ENCODE data around the gene COL4A4. TPM values are rescaled to one million over a fixed set of nuclear protein-coding genes. Genes with fewer than 3 reads are reported as not detected.
A peak's percentile ranks its signal among the peaks of the same experiment; 100 is the strongest.

Gene COL4A4
- total and polyA plus RNA-seq, 2 donors, result 0.90 to 2.3 TPM

DNA sequence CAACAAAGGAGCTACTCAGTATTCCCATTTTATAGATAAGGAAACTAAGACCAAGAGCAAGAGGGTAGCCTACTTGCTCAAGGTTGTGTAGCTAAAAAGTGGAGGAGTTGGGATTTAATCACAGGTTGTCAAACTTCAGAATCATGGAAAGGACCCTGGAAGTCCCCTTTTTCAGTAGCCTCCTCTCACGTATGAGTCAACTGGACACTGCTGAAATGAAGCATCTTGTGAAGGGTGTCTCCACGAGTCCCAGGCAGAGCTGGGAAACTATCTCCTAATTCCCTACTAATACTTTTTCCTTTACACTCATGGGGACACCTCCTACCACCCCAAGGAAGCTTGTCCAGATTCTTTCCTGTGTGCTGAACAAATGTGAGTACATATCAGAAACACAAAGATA lies 172.3 kb downstream of the COL4A4 start:
- WGBS, result 89% methylated on average over 2 of the region's 2 CpGs
- Histone ChIP-seq H3K27ac (ENCODE audit: low read depth) (no peak overlapping the region), H3K4me3 (ENCODE audit: low read depth, low read length) (no peak overlapping the region), H3K36me3 (ENCODE audit: insufficient read depth) (peaks cover 2% of the 10 kb centered on the region), H3K4me1 (ENCODE audit: insufficient read depth) (no peaks in the 10 kb centered on the region)
- no peak for DNase-seq (ENCODE audit: extremely low spot score)

DNA sequence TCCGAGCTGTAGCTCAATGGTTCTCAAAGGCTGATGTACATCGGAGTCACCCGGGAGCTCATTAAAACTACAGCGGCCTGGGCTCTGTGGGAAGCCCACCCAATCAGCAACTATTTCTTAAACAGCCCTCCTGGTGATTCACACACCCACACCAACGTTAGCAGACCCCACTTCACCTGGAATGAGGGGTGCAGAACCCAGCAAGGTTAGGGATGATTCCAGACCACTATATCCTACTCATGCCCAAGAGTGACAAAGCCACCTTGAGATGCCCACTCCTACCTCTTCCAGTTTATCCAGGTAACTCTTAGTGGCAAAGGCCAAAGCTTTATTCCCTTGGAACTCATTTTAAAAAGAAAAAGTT lies 178.4 kb downstream of the COL4A4 start:
- WGBS, result 31% methylated on average over 5 of the region's 5 CpGs
- Histone ChIP-seq H3K27ac (ENCODE audit: low read depth) (no peak overlapping the region), H3K36me3 (ENCODE audit: insufficient read depth) (no peaks in the 10 kb centered on the region), H3K4me1 (ENCODE audit: insufficient read depth) (no peaks in the 10 kb centered on the region), H3K4me3 (ENCODE audit: low read depth, low read length) (no peak overlapping the region)
- no peak for DNase-seq (ENCODE audit: extremely low spot score)

DNA sequence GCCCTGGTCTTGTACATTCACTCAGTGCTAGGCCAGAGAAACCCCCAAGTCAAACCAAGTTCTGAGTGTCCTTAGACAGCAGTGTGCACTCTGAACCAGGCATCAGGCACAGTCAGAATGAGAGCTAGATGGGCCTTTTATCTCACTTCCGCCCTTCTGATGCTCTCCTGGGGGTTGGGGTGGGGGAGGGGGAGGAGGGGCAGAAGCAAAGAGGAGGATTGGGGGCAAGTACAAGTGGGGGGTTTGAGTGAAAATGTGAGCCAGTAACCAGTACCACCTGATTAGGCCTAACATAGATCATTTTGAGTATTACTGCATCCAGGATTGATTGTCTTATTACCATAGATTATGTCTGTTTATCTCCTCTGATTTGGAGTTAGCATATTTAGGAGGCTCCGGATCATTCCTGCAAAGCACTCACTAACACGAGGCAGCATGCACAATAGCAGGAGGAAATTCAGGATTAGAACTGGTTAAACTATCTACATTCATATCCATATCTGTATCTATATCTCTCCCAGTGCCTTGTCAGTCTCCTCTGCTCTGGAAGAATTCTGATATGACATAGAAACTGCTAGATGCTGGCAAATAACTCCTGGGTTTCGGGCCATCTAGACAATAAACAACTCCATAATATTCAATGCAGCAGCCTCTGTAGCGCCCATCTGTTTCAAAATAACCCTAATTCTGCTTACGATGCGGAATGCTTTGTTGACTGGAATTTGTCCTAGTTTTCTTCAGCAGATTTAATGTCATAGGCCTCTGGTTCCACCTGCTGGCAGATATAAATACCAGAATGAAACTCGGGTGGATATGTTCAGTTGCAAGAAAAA lies 179.0 kb downstream of the COL4A4 start:
- WGBS, result 14% methylated on average over 8 of the region's 8 CpGs
- Histone ChIP-seq H3K4me1 (ENCODE audit: insufficient read depth) (no peaks in the 10 kb centered on the region), H3K4me3 (ENCODE audit: low read depth, low read length) (no peak overlapping the region), H3K27ac (ENCODE audit: low read depth) (peak overlapping the region; percentile 6), H3K36me3 (ENCODE audit: insufficient read depth) (no peaks in the 10 kb centered on the region)
- peak; percentile 70 for DNase-seq (ENCODE audit: extremely low spot score)

DNA sequence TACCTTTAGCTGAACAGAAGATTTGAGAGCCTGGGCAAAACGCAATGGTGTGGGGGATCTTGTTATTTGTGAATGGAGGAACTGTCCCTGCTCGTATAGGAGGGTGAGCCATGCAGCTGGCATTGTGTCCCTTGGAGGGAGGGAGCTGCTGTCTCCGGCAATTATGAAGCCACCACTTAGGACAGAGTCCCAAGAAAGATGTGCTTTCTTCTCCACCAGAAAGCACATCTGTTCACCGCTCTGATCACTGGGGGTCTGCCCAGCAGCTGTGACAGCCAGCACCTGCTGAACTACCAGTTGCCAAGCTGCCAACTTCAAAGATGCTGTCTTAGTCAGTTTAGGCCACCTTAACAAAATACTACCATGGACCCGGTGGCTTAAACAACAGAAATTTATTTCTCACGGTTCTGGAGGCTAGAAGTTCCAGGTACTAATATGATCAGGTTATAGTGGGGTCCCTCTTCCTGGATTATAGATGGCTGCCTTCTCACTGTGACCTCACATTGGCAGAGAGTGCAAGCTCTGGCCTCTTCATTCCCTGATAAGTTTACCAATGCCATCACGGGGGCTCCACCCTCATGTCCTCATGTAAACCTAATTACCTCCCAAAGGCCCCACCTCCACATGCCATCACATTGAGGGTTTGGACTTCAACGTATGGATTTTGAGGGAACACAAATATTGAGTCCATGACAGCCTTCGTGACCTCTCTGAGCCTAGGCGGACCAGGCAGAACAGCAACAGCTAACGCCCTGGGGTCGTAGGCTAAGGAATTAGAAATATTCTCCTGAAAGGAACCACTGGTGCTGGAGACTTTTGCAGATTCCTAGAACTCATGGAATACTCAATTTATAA lies 179.9 kb downstream of the COL4A4 start:
- WGBS, result 84% methylated on average over 12 of the region's 12 CpGs
- Histone ChIP-seq H3K4me3 (ENCODE audit: low read depth, low read length) (no peak overlapping the region), H3K27ac (ENCODE audit: low read depth) (peak overlapping the region; percentile 6), H3K36me3 (ENCODE audit: insufficient read depth) (no peaks in the 10 kb centered on the region), H3K4me1 (ENCODE audit: insufficient read depth) (no peaks in the 10 kb centered on the region)
- no peak for DNase-seq (ENCODE audit: extremely low spot score)

DNA sequence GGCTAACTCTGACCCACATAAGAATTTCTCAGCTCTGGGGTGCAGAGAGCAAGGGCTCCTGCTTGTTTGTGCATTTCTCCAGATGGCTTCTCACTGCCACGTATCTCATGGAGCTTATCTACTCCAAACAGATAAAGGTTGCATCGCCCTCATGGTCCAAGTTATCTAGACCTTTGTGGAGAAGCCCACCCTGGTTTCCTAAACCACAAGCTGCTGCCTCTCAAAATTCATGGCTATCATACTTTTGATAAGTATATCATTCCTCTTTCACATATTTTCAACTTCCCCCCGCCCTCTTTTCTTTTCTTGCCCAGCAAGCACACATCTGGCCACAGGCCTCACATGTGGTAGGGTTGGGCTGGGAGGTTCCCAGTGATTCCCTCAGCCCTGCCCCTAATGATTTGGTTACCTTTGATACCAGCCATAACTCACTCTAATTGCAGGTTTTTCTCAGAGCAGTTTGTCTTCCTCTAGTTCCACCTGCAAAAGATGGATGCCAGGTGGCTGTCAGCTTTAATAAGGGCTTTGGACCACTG lies 182.1 kb downstream of the COL4A4 start:
- no peak overlapping the region for H3K4me3 ChIP-seq (ENCODE audit: low read depth, low read length)
- H3K4me1 ChIP-seq (ENCODE audit: insufficient read depth), result no peaks in the 10 kb centered on the region
- no peak overlapping the region for H3K27ac ChIP-seq (ENCODE audit: low read depth)
- no peaks in the 10 kb centered on the region for H3K36me3 ChIP-seq (ENCODE audit: insufficient read depth)
- DNase-seq (ENCODE audit: extremely low spot score), result no peak
- 63% methylated on average over 3 of the region's 3 CpGs for WGBS

DNA sequence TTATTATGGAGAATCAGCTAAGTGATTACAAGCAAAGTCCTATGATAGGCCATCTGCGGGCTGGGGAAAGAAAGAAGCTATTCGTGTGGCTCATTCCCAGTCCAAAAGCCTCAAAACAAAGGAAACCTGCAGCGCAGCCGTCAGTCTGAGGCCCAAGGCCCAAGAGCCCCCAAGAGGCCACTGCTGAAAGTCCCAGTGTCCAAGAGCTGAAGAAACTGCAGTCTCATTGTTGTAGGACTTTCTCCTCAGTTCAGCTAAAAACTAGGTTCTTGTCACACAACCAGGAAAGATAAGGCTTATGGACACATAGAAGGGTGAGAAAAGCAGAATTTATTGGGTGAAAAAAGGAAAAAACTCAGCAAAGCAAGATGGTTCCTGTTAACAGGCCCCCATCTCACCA lies 185.0 kb downstream of the COL4A4 start:
- no peak overlapping the region for H3K27ac ChIP-seq (ENCODE audit: low read depth)
- H3K36me3 ChIP-seq (ENCODE audit: insufficient read depth), result no peaks in the 10 kb centered on the region
- no peak for DNase-seq (ENCODE audit: extremely low spot score)
- 98% methylated on average over 4 of the region's 4 CpGs for WGBS
- no peaks in the 10 kb centered on the region for H3K4me1 ChIP-seq (ENCODE audit: insufficient read depth)
- H3K4me3 ChIP-seq (ENCODE audit: low read depth, low read length), result no peak overlapping the region

DNA sequence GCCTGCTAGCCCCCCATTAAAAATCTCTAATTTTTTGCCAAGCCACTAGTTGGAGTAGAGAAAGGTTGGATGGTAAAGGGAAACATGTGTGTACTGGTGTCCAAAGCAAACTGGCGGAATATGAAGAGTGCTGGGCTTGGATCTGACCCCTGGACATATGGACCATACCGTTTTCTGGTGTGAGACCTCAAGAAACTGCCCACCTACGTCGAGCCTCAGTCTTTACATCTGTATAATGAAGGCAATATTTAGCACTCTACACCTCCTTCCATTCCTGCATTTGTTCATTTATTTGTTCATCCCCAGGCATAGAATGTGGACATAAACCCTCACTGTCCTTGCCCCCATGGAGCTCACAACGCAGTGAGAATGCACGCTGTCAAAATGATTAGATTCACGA lies 185.7 kb downstream of the COL4A4 start:
- Histone ChIP-seq H3K4me1 (ENCODE audit: insufficient read depth) (no peaks in the 10 kb centered on the region), H3K36me3 (ENCODE audit: insufficient read depth) (no peaks in the 10 kb centered on the region), H3K27ac (ENCODE audit: low read depth) (no peak overlapping the region), H3K4me3 (ENCODE audit: low read depth, low read length) (no peak overlapping the region)
- 96% methylated on average over 7 of the region's 7 CpGs for WGBS
- no peak for DNase-seq (ENCODE audit: extremely low spot score)

DNA sequence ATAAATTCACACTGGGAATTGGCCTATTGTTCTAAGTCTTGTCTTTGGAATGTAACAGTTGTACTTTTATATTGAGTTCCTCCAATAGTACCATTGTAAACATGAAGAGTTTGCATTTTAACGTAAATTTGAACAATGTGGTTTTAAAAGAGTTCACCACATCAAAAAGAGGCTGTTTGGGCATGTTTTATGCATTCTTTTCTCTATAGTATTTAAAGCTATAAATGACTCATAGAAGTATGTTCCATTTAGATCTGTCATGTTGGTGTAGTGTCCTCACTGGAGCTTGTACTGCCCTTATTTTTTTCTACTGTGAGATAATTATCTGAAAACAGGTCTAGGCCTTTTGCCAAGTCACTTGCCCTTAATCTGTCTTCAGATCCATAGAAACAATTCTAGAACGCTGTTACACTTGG lies 186.2 kb downstream of the COL4A4 start:
- no peak overlapping the region for H3K4me3 ChIP-seq (ENCODE audit: low read depth, low read length)
- no peaks in the 10 kb centered on the region for H3K36me3 ChIP-seq (ENCODE audit: insufficient read depth)
- 56% methylated on average over 2 of the region's 2 CpGs for WGBS
- DNase-seq (ENCODE audit: extremely low spot score), result peak; percentile 41
- H3K27ac ChIP-seq (ENCODE audit: low read depth), result no peak overlapping the region
- H3K4me1 ChIP-seq (ENCODE audit: insufficient read depth), result no peaks in the 10 kb centered on the region

DNA sequence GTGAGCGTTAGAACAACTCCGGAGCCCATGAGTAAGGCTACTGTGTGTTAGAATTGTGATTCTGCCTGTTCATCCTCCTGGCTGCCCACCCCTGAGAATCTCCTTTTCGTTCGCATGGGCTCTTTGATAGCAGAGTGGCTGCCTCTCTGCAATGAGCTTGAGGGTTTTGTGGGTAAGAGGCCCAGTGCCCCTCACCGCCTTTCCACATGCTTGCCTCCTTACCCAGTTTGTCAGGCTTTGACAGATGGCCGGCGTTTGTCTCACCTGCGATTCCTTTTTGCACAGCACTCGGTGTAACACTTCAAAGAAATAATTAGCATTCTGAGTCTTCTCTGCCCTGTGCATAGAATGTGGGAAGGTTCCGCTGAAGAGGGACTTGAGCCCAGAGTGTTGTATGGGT lies 190.2 kb downstream of the COL4A4 start:
- H3K27ac ChIP-seq (ENCODE audit: low read depth), result no peak overlapping the region
- WGBS, result 90% methylated on average over 10 of the region's 10 CpGs

DNA sequence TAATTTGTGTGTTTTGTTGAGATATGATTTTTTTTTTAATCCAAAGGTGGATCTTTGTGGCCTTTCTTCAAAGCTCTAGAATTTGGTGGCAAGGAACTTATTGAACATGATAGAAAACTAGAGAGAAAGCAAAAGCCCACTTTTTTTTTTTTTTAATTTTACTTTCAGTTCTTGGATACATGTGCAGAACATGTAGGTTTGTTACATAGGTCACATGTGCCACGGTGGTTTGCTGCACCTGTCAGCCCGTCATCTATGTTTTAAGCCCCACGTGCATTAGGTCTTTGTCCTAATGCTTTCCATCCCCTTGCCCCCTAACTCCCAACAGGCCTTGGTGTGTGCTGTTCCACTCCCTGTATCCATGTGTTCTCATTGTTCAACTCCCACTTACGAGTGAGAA lies 192.2 kb downstream of the COL4A4 start:
- DNase-seq (ENCODE audit: extremely low spot score), result no peak
- Histone ChIP-seq H3K4me1 (ENCODE audit: insufficient read depth) (no peaks in the 10 kb centered on the region), H3K36me3 (ENCODE audit: insufficient read depth) (no peaks in the 10 kb centered on the region), H3K27ac (ENCODE audit: low read depth) (no peak overlapping the region), H3K4me3 (ENCODE audit: low read depth, low read length) (no peak overlapping the region)
- 95% methylated on average over 4 of the region's 4 CpGs for WGBS

More for the DNA sequence above, 190.2 kb downstream of the COL4A4 start:
- H3K4me1 ChIP-seq (ENCODE audit: insufficient read depth), result no peaks in the 10 kb centered on the region
- H3K4me3 ChIP-seq (ENCODE audit: low read depth, low read length), result no peak overlapping the region
- DNase-seq (ENCODE audit: extremely low spot score), result no peak
- no peaks in the 10 kb centered on the region for H3K36me3 ChIP-seq (ENCODE audit: insufficient read depth)

DNA sequence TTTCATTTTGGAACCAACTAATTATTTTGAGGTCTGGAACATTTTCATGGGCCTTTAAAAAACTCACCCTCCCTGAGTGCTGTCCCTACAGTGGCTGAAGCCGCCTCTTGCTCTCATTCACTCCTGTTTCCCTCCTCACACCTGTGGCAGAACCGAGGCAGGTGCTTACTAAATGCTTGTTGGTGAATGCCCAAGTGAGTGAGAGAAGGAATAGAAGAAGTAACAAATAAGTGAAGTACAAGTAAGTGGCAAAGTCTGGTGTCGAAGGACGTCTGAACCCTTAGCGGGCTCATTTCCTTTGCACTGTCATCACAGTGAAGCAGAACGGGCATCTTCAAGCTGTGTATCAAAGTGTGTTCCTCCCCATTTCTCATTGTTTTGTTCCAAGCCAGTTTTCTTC lies 192.9 kb downstream of the COL4A4 start:
- Histone ChIP-seq H3K27ac (ENCODE audit: low read depth) (no peak overlapping the region), H3K4me1 (ENCODE audit: insufficient read depth) (no peaks in the 10 kb centered on the region), H3K36me3 (ENCODE audit: insufficient read depth) (no peaks in the 10 kb centered on the region), H3K4me3 (ENCODE audit: low read depth, low read length) (no peak overlapping the region)
- no peak for DNase-seq (ENCODE audit: extremely low spot score)
- WGBS, result 91% methylated on average over 6 of the region's 6 CpGs

DNA sequence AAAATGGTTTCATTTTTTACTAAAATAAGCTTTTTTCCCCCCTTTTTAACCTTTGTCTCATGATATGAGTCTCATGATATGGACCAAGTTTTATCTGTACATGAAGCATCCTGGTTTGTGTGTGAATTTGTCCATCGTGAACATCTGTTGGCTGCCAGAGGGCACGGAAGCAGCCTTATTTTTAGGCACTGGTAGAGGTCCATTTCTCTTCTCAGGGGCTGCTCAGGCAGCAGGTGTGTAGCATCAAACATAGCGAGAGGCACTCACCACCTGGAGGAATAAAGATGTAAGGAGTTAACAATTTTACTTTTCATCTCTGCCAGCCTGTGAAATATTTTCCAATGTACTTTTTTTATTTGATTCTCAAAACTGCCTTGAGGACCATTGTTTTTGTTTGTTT lies 193.6 kb downstream of the COL4A4 start:
- no peak for DNase-seq (ENCODE audit: extremely low spot score)
- Histone ChIP-seq H3K36me3 (ENCODE audit: insufficient read depth) (no peaks in the 10 kb centered on the region), H3K4me1 (ENCODE audit: insufficient read depth) (no peaks in the 10 kb centered on the region), H3K27ac (ENCODE audit: low read depth) (no peak overlapping the region), H3K4me3 (ENCODE audit: low read depth, low read length) (no peak overlapping the region)
- 66% methylated on average over 3 of the region's 3 CpGs for WGBS

DNA sequence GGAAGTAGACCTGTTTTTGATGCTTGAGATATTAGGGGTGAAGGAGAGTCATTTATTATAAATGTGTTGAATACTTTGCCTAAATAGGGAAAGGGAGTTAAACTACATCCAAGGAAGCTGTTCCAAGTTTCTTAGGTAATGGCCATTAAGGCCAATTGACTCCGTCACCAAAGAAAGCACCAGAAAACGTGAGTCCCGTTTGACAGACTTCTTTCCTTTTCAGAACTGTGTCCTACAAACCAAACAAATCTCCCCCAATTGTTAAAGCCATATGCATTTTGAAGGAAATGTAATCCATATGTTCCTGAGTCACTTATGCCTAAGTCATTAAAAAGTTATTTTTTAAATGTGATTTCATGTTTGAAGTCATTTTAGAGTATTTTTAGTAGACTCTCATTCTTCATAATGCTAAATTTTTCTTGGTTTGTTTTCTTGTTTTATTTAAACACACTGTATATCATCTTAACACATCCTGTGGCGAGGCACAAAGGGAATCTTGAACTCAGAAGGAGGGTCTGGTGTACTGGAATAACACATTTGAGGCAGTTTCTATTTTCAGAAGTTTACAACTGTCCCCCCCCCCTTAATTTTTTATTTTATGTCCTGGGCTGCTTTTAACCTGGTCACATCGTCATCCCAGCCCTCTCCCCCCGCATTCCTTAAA lies 194.5 kb downstream of the COL4A4 start:
- no peak for DNase-seq (ENCODE audit: extremely low spot score)
- Histone ChIP-seq H3K4me3 (ENCODE audit: low read depth, low read length) (no peak overlapping the region), H3K27ac (ENCODE audit: low read depth) (no peak overlapping the region), H3K4me1 (ENCODE audit: insufficient read depth) (no peaks in the 10 kb centered on the region), H3K36me3 (ENCODE audit: insufficient read depth) (no peaks in the 10 kb centered on the region)
- WGBS, result 61% methylated on average over 6 of the region's 6 CpGs
